ENCODE results near the gene CPT1C. TPM values are rescaled to one million over a fixed set of nuclear protein-coding genes. Genes with fewer than 3 reads are reported as not detected.

Gene CPT1C
- 7.2 TPM for total RNA-seq
- long read RNA-seq, partial matches to known transcripts, result 4 of 9 reads
- long read RNA-seq, other reads (novel, unspliced or antisense), result 4 of 9 reads

- no peak for DNase-seq (ENCODE audit: low spot score)
Measured at GRCh38 chr19:49690656-49691242, at the start of gene CPT1C. TSS of gene CPT1C (plus strand) at chr19:49691116. CDS start at chr19:49692253, 1,137 bp downstream.

- peak; percentile 100 for DNase-seq (ENCODE audit: low spot score)
Measured at GRCh38 chr19:49641688-49642491, 49.0 kb upstream of the CPT1C start, which contains the start of gene SCAF1. TSS of gene SCAF1 (plus strand) at chr19:49642209. CDS start at chr19:49645027, 2,818 bp downstream.

GRCh38 chr19:49642492-49643035 lies 48.4 kb upstream of the CPT1C start:
- DNase-seq (ENCODE audit: low spot score), result no peak

- DNase-seq (ENCODE audit: low spot score), result no peak
Measured at GRCh38 chr19:49643466-49643865, 47.5 kb upstream of the CPT1C start.

GRCh38 chr19:49645592-49645991 lies 45.3 kb upstream of the CPT1C start:
- DNase-seq (ENCODE audit: low spot score), result no peak

GRCh38 chr19:49645995-49646394 lies 44.9 kb upstream of the CPT1C start:
- DNase-seq (ENCODE audit: low spot score), result no peak

- DNase-seq (ENCODE audit: low spot score), result no peak
Measured at GRCh38 chr19:49646586-49646985, 44.3 kb upstream of the CPT1C start.

GRCh38 chr19:49651029-49651819 lies 39.7 kb upstream of the CPT1C start:
- no peak for DNase-seq (ENCODE audit: low spot score)

GRCh38 chr19:49651820-49652550 lies 38.9 kb upstream of the CPT1C start:
- no peak for DNase-seq (ENCODE audit: low spot score)

- DNase-seq (ENCODE audit: low spot score), result no peak
Measured at GRCh38 chr19:49652551-49653465, 38.1 kb upstream of the CPT1C start.

- no peak for DNase-seq (ENCODE audit: low spot score)
Measured at GRCh38 chr19:49653466-49653806, 37.5 kb upstream of the CPT1C start.

- no peak for DNase-seq (ENCODE audit: low spot score)
Measured at GRCh38 chr19:49654581-49654980, 36.3 kb upstream of the CPT1C start.

- DNase-seq (ENCODE audit: low spot score), result no peak
Measured at GRCh38 chr19:49655570-49656455, 35.1 kb upstream of the CPT1C start.

- DNase-seq (ENCODE audit: low spot score), result no peak
Measured at GRCh38 chr19:49656456-49657109, 34.3 kb upstream of the CPT1C start.

GRCh38 chr19:49657493-49658138 lies 33.3 kb upstream of the CPT1C start:
- no peak for DNase-seq (ENCODE audit: low spot score)

GRCh38 chr19:49658139-49658517 lies 32.8 kb upstream of the CPT1C start:
- no peak for DNase-seq (ENCODE audit: low spot score)

GRCh38 chr19:49658566-49659442 lies 32.1 kb upstream of the CPT1C start:
- no peak for DNase-seq (ENCODE audit: low spot score)
